HG03103 (cell line): ENCODE results near the gene TNNC1.

Experiments used
- ATAC-seq: cut with Tn5 transposase; IDR thresholded peaks from one replicate; pipeline ENCODE4 v1.9.1; 2021; ENCODE audit warnings: low read depth; ENCODE audit not compliant: unreplicated experiment

The TNNC1 gene

GRCh38 chr3:52458770-52459545 is 5.1 kb upstream of the TNNC1 start:
- no peak for ATAC-seq

DNA sequence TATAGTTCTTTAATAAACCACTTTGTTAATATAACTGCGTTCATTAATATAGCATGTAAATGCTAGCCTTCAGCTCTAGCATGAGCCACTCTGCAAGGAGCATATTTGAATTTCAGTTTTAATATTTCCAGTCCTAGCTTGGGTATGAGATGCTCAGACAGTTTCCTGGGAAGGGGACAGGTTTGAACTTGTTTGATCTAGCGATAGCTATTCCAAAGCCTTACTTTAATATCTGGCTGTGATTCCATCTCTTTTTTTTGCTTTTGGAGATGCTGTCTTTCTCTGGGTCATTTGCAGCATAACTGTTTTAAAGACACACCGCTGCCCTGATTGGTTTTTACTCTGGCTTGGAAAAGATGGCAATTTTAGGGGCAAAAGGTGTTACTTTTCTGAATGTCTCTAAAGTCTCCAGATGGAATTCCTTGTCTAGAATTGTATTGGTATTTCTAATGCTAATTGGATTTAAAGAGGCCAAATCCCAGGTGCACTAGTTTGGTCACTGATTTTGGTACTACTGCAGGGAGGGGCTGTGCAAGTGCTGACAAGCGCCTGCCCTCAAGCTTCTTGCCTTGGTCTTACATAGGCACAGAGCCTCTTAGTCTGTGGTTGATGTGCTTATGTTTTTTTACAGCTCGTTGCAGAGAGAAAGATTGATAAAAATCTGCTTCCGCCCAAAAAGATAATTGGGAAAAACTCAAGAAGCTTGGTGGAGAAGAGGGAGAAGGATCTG is 4.4 kb upstream of the TNNC1 start:
- no peak for ATAC-seq

GRCh38 chr3:52456800-52457183 is 3.0 kb upstream of the TNNC1 start:
- ATAC-seq = no peak

DNA sequence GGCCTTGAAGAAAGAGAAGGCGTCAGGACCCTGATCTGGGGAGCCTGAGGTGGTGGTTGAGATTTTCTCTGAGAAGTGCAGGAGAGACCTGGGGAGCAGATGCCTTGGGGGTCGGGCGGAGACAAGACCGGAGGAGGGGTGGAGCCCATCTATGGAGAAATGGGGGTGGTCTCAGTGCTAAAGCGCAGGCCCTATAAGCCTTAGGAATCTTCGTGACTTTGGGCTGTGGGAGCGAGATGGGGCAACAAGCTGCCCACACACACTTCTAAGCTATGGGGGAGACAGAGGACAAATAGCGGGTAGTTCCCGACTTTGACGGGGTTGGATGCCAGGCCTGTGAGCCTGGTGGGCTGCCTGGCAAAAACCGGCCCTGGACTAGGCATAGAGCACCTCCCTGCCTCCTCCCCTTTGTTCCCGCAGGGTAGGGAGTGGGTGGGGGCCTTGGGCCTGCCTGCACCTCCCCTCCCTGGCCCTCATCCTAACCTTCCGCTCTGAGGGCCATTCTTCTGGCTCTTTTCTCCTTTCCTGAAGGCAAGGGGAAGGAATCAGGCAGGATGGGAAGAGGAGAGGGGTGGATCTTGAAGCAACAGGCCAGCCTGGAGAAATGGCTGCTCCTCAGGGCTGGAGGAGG is 2.4 kb upstream of the TNNC1 start:
- no peak for ATAC-seq

GRCh38 chr3:52455283-52456168 is 1.7 kb upstream of the TNNC1 start, which contains the start of gene NISCH:
TSS of gene NISCH (plus strand) at chr3:52455604. CDS start at chr3:52455642, 38 bp downstream.
- peak; percentile 76 for ATAC-seq

DNA sequence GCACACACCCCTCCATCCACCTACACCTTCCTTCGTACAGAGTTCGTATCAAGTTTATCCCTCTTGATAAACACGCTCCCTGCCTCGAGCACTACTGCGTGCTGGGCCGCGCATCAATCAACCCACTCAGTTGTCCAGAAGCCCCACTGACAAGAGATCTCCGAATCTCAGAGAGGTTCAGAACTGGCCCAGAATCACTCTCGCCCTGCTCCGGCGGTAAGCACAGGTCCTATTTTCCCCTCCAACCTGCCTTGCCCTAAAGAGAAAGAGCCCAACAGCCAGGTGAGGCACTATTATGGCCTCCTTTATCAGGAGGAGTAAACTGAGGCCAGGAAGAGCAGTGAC is 1.1 kb upstream of the TNNC1 start:
- ATAC-seq = no peak

GRCh38 chr3:52454250-52454937 is 553 bp upstream of the TNNC1 start:
- ATAC-seq = no peak

- no peak for ATAC-seq
Observed at GRCh38 chr3:52452570-52453221, 1.1 kb downstream of the TNNC1 start.

DNA sequence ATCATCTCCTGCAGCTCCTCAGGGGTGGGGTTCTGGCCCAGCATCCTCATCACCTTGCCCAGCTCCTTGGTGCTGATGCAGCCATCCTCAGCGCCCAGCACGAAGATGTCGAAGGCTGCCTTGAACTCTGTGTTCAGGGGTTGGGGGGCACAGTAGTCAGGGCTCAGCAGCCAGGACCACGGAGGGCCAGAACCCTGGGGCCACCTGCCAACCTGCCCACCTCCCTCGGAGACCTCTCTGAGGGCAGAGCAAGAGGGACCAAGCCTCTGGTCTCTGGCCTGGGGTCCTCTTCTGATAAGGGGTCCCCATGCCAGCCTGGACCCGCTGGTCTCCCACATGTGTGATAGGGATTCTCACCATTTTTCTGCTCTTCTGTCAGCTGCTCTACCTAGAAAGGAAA is 1.7 kb downstream of the TNNC1 start:
- ATAC-seq = no peak

- no peak for ATAC-seq
Observed at GRCh38 chr3:52451237-52452083, 2.4 kb downstream of the TNNC1 start.

GRCh38 chr3:52450489-52451236 is 3.2 kb downstream of the TNNC1 start:
- no peak for ATAC-seq

DNA sequence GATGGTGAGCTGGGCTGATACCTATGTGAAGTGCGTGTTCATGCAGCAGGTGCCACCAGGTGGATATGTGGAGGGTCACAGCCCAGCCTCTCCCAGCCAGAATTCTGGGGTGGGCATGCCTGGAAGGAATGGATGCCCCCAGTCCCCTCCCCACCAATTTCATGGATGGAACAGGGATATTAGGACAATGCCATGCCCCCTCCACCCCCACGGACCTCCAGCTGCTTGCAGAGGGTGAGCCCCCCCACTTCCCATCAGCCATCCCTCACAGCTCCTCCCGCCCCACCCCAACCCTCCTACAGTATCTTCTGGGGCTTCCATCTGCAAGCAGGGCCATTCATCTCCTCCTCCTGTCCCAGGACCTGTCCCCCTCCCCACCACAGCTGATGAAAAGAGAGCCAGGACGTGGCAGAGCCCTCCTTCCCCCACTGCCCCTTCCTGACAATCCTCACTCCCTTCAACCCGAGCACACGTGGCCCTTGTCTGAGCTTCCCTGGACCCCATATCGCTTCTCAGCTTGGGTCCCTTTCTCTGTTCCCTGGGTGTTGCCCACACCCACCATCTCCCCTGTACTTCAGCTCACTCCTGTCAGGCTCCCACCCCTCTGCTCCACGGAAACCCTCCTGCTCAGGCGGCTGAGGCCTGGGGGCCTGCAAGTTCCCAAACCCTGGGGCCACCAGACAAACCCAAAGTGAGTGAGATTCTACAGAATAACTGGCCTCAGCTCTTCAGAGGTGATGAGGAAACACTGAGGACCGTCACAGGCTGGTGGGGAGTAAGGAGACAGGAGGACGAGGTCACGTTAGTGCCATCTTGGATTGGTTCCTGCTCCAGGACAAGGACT is 6.1 kb downstream of the TNNC1 start:
- no peak for ATAC-seq

DNA sequence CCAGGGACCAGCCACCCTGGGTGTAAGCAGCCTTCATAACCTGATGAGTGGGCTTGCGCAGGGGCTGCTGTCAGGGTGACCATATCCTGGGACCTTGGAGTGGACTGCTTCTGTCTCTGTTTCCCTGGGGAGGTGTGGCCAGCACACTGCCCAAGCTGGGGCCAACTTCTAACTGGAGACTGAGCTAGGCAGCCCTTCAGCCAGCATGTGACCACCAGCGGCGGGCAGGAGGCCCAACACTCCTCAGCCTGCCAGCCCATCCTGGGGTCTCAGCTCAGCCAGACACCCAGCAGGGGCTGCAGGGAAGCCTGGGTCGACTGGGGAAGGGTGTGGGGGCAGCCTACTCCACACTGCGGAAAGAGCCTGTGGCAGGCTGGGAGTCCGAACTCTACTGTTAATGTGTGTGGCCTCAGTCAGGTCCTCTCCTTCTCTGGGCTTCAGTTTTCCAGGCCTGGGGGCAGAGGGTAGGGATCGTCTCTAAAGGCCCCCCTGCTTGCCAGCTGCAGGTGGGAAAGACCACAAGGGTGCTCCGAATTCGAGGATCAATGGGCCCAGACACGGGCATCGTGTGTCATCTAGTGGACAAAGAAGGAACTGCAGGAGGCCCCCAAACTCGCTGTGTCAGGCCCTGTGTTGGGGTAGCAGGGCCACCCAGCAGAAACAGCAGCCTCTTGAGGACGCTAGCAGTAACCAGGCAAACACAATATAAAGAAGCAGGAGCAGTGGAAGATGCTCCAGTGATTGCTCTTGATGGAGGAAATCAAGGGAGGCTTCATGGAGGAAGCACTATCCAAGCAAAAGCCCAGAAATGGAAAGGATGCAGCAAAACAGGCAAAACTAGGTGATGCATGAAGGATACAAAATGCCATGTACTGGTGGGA is 7.0 kb downstream of the TNNC1 start:
- ATAC-seq = peak; percentile 52

DNA sequence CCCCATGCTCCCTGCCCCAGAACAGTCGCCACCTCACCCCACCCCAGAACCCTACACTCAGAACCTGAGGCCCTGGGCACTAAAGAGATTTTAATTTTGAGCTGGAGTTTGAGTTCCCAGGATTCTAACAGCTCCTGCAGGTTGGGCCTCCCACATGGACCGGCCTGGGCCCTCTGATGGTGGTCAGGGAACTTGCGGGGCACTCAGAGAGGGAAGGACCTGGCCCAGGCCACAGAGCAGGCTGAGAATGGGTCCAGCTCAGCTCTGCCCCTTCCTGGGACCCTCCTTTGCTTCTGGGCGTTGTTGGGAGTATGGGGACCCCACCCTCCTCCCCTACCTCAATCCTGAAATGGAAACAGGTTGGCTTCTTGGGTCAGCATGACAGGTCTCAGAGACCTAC is 7.8 kb downstream of the TNNC1 start:
- no peak for ATAC-seq

DNA sequence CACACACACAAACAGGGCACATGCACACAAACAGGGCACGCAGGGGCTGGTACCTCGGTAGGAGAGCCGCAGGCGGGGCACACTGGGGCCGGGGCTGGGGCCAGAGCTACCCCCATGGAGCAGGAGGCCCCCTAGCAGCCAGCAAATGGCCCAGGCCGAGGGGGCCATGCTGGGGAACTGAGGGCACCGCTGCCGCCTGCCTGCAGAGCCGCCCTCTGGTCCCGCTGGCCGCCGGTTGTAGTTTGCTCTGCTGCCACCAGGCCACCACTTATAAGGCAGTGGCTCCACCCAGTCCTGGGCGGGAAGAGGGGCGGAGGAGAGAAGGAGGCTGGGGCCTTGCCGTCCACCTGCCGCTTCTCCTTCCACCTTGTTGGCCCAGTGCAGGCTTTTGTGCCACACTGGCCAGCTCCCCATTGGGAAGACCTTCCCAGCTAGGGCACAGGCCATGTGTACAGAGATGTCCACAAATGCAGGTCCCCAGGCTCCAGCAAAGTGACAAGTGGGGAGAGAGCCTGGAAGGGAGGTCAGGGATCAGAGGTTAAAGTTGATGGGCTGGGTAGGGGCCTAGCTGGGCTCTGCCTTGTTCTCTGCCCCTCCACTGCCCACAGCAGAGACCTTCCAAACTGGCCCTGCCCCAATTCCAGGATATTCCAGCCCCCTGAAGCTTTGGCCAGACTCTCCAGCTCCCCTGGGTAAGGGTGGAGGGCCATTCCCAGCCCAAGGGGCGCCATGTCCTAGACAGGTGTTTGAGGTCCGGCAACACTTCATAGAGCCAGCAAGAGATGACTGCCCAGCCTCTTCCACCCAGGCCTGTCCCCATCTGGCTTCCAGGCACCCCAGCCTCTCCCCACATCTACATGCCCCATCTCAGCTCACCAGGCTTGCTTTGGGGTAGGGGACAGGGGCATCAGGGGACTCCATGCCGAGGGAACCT is 8.7 kb downstream of the TNNC1 start, which contains the start of gene SEMA3G:
TSS of gene SEMA3G (minus strand) at position 244 of the 934 bp plus-strand sequence. CDS start at position 168, 76 bp downstream.
- ATAC-seq = peak; percentile 62
